H9 (cell line): ENCODE results near the gene CCDC12. TPM values are rescaled to one million over a fixed set of nuclear protein-coding genes. Genes with fewer than 3 reads are reported as not detected.

Experiments
- DNase-seq: peaks from one replicate; pipeline ENCODE4 v3.0.0-alpha.2; 2017
- H2AFZ ChIP-seq: one replicate; pipeline ENCODE4 v1.6.1; 2013; ENCODE audit warnings: mild to moderate bottlenecking, low read length, control low read depth, moderate library complexity
- H2AK5ac ChIP-seq: 2 replicates; pipeline ENCODE4 v1.6.1; 2013; ENCODE audit warnings: low read length, control low read depth, mixed read lengths; ENCODE audit not compliant: insufficient read length
- H2BK120ac ChIP-seq: one replicate; pipeline ENCODE4 v1.6.1; 2013; ENCODE audit warnings: low read depth, mild to moderate bottlenecking, low read length, control low read depth, inconsistent platforms; ENCODE audit not compliant: poor library complexity, severe bottlenecking
- H2BK12ac ChIP-seq: 2 replicates; pipeline ENCODE4 v1.6.1; 2013; ENCODE audit warnings: low read length, control low read depth, mixed read lengths, low read depth; ENCODE audit not compliant: insufficient read length
- H2BK15ac ChIP-seq: 2 replicates; pipeline ENCODE4 v1.6.1; 2013; ENCODE audit warnings: low read depth, low read length, control low read depth
- H2BK20ac ChIP-seq: one replicate; pipeline ENCODE4 v1.6.1; 2013; ENCODE audit warnings: low read depth, mild to moderate bottlenecking, low read length, control low read depth, inconsistent platforms; ENCODE audit not compliant: poor library complexity, severe bottlenecking
- H2BK5ac ChIP-seq: 2 replicates; pipeline ENCODE4 v1.6.1; 2013; ENCODE audit warnings: low read length, control low read depth, mixed read lengths; ENCODE audit not compliant: insufficient read length
- H3K14ac ChIP-seq: 2 replicates; pipeline ENCODE4 v1.6.1; 2013; ENCODE audit warnings: low read length, control low read depth; ENCODE audit not compliant: insufficient read depth
- H3K18ac ChIP-seq: 2 replicates; pipeline ENCODE4 v1.6.1; 2013; ENCODE audit warnings: low read depth, mild to moderate bottlenecking, mixed read lengths, low read length, control low read depth; ENCODE audit not compliant: insufficient read length
- H3K23ac ChIP-seq: 2 replicates; pipeline ENCODE4 v1.6.1; 2013; ENCODE audit warnings: low read length, control low read depth, mixed read lengths, low read depth; ENCODE audit not compliant: insufficient read length
- H3K23me2 ChIP-seq: 2 replicates; pipeline ENCODE4 v1.6.1; 2013; ENCODE audit warnings: low read depth, mild to moderate bottlenecking, mixed read lengths, low read length, control low read depth; ENCODE audit not compliant: insufficient read length, poor library complexity, severe bottlenecking
- H3K27ac ChIP-seq: 2 replicates; pipeline ENCODE4 v1.5.1; 2013; ENCODE audit warnings: low read length, control low read depth, mixed read lengths, low read depth; ENCODE audit not compliant: insufficient read length
- H3K27me3 ChIP-seq: 2 replicates; pipeline ENCODE4 v1.6.1; 2013; ENCODE audit warnings: low read length, control low read depth, inconsistent platforms; ENCODE audit not compliant: insufficient read depth
- H3K4ac ChIP-seq: 2 replicates; pipeline ENCODE4 v1.6.1; 2013; ENCODE audit warnings: low read depth, mild to moderate bottlenecking, control low read depth, inconsistent platforms, low read length, moderate library complexity
- H3K4me1 ChIP-seq: 2 replicates; pipeline ENCODE4 v1.6.1; 2013; ENCODE audit warnings: low read length, control low read depth, inconsistent platforms; ENCODE audit not compliant: insufficient read depth
- H3K4me2 ChIP-seq: 2 replicates; pipeline ENCODE4 v1.6.1; 2013; ENCODE audit warnings: low read length, control low read depth, mixed read lengths; ENCODE audit not compliant: insufficient read length, insufficient read depth
- H3K56ac ChIP-seq: 2 replicates; pipeline ENCODE4 v1.6.1; 2013; ENCODE audit warnings: low read depth, mild to moderate bottlenecking, mixed read lengths, low read length, control low read depth; ENCODE audit not compliant: insufficient read length
- H3K79me1 ChIP-seq: 2 replicates; pipeline ENCODE4 v1.6.1; 2013; ENCODE audit warnings: low read depth, mild to moderate bottlenecking, moderate library complexity, low read length, control low read depth, inconsistent platforms; ENCODE audit not compliant: insufficient read depth, poor library complexity, severe bottlenecking
- H3K79me2 ChIP-seq: 2 replicates; pipeline ENCODE4 v1.6.1; 2013; ENCODE audit warnings: low read length, control low read depth, inconsistent platforms; ENCODE audit not compliant: insufficient read depth
- H3K9ac ChIP-seq: 2 replicates; pipeline ENCODE4 v1.6.1; 2013; ENCODE audit warnings: low read length, control low read depth, mixed read lengths; ENCODE audit not compliant: insufficient read length; ENCODE audit errors: extremely low read depth
- H3K9me3 ChIP-seq: one replicate; pipeline ENCODE4 v1.6.1; 2013; ENCODE audit warnings: low read depth, low read length, inconsistent platforms; ENCODE audit not compliant: control insufficient read depth
- H3T11ph ChIP-seq: one replicate; pipeline ENCODE4 v1.6.1; 2013; ENCODE audit warnings: mild to moderate bottlenecking, low read length, control low read depth, inconsistent platforms
- H4K20me1 ChIP-seq: one replicate; pipeline ENCODE4 v1.6.1; 2013; ENCODE audit not compliant: control insufficient read depth, insufficient read length, insufficient read depth
- H4K5ac ChIP-seq: 2 replicates; pipeline ENCODE4 v1.6.1; 2013; ENCODE audit warnings: low read depth, mild to moderate bottlenecking, mixed read lengths, low read length, control low read depth; ENCODE audit not compliant: insufficient read length
- H4K8ac ChIP-seq: replicated peaks from 2 replicates; pipeline ENCODE4 v1.6.1; 2013; ENCODE audit warnings: low read length, control low read depth, mixed read lengths, low read depth; ENCODE audit not compliant: insufficient read length
- H4K91ac ChIP-seq: 2 replicates; pipeline ENCODE4 v1.6.1; 2013; ENCODE audit warnings: low read depth, mild to moderate bottlenecking, moderate library complexity, mixed read lengths, low read length, control low read depth; ENCODE audit not compliant: insufficient read length
- H3K27ac Mint-ChIP-seq, 3 experiments: 2 replicates in 2 of 3; 3 replicates in 1 of 3; pipeline ENCODE4 v1.8.0; 2020 to 2021; ENCODE audit warnings: mixed read lengths in 3 of 3, mild to moderate bottlenecking in 1 of 3, moderate library complexity in 1 of 3
- H3K27me3 Mint-ChIP-seq: 2 replicates; pipeline ENCODE4 v1.8.0; 2021; ENCODE audit warnings: low read depth, mild to moderate bottlenecking, moderate library complexity, mixed read lengths
- H3K36me3 Mint-ChIP-seq, 3 experiments: 2 replicates in 2 of 3; 3 replicates in 1 of 3; pipeline ENCODE4 v1.8.0; 2020 to 2021; ENCODE audit warnings: low read depth in 3 of 3, mixed read lengths in 3 of 3; ENCODE audit not compliant: insufficient read depth in 1 of 3
- H3K4me1 Mint-ChIP-seq, 2 experiments: 2 replicates each; pipeline ENCODE4 v1.8.0; 2020; ENCODE audit warnings: mixed read lengths in 2 of 2
- H3K4me3 Mint-ChIP-seq, 2 experiments: 2 replicates in 1 of 2; 3 replicates in 1 of 2; pipeline ENCODE4 v1.8.0; 2020 to 2021; ENCODE audit warnings: mild to moderate bottlenecking in 2 of 2, mixed read lengths in 2 of 2, moderate library complexity in 1 of 2
- H3K9me3 Mint-ChIP-seq, 2 experiments: 2 replicates in 1 of 2; 3 replicates in 1 of 2; pipeline ENCODE4 v1.8.0; 2020; ENCODE audit warnings: mild to moderate bottlenecking in 2 of 2, mixed read lengths in 2 of 2, moderate library complexity in 1 of 2
- WGBS: extraction: QIAGEN DNeasy Blood & Tissue Kit; methylation state at CpG from one replicate; pipeline ENCODE4 v1.1.7; 2013; ENCODE audit warnings: missing lambda C conversion rate, low lambda C conversion rate, mixed read lengths; ENCODE audit not compliant: insufficient read length; ENCODE audit errors: extremely low coverage; 5-methylcytosine and 5-hydroxymethylcytosine counted together
- total RNA-seq: library from RNA; stranded (reverse); gene quantifications from 2 replicates; pipeline ENCODE4 v1.2.1, GENCODE V29; 2021
- TF ChIP-seq, protein P1 (sequence below): fragments of 200-600 bp; sonication (generic); conservative IDR thresholded peaks from 3 replicates; pipeline ENCODE4 v1.8.0; 2021; ENCODE audit warnings: antibody characterized with exemption, mild to moderate bottlenecking

The CCDC12 gene
- total RNA-seq, 1 experiment from 2014 or later, result 54.0 TPM

DNA sequence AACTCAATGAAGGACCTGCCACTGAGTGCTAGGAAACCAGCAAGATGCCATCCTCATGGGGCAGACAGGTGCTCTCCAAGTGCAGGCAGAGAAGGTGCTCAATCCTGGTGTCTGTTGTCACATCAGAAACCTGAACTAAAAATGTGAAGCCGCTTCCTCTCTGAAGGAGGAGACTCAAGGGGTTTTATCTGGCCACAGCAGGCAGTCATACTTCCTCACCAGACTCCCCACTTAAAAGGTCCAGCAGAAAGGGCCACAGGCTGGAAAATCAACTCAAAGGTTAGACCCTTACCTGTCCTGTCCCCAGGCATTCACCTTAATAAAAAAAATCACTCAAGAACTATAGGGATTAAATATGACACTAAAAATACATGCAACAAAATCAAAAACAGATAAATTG, 4.8 kb downstream of the CCDC12 start:
- no peak overlapping the region for H4K5ac ChIP-seq
- no peak overlapping the region for H2BK20ac ChIP-seq
- no peak overlapping the region for H2BK120ac ChIP-seq
- H4K8ac ChIP-seq, result no peak overlapping the region
- H3K4me1 ChIP-seq, result no peaks in the 10 kb centered on the region
- H4K20me1 ChIP-seq, result no peaks in the 10 kb centered on the region
- no peak overlapping the region for H4K91ac ChIP-seq
- no peak overlapping the region for H3K4me2 ChIP-seq
- H3K23ac ChIP-seq, result no peak overlapping the region
- Mint-ChIP-seq H3K4me1 (peaks cover 28 to 30% of the 10 kb centered on the region in 2 experiments), H3K4me3 (no peak overlapping the region), H3K27ac (no peak overlapping the region), H3K9me3 (peaks cover under 1 to 3% of the 10 kb centered on the region in 2 experiments; a peak in 3 of 5 replicates), H3K27me3 (no peaks in the 10 kb centered on the region; the same call in 1 of the 2 replicates), H3K36me3 (peaks cover 17 to 36% (median 27%) of the 10 kb centered on the region in 3 experiments)
- H3K79me2 ChIP-seq, result peaks cover 64% of the 10 kb centered on the region
- TF ChIP-seq, protein P1, sequence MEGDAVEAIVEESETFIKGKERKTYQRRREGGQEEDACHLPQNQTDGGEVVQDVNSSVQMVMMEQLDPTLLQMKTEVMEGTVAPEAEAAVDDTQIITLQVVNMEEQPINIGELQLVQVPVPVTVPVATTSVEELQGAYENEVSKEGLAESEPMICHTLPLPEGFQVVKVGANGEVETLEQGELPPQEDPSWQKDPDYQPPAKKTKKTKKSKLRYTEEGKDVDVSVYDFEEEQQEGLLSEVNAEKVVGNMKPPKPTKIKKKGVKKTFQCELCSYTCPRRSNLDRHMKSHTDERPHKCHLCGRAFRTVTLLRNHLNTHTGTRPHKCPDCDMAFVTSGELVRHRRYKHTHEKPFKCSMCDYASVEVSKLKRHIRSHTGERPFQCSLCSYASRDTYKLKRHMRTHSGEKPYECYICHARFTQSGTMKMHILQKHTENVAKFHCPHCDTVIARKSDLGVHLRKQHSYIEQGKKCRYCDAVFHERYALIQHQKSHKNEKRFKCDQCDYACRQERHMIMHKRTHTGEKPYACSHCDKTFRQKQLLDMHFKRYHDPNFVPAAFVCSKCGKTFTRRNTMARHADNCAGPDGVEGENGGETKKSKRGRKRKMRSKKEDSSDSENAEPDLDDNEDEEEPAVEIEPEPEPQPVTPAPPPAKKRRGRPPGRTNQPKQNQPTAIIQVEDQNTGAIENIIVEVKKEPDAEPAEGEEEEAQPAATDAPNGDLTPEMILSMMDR, result no peak
- no peak overlapping the region for H3T11ph ChIP-seq
- no peak overlapping the region for H3K27ac ChIP-seq
- no peak for DNase-seq
- H2BK5ac ChIP-seq, result no peak overlapping the region
- no peak overlapping the region for H2BK15ac ChIP-seq
- H2BK12ac ChIP-seq, result no peak overlapping the region
- no peaks in the 10 kb centered on the region for H3K27me3 ChIP-seq
- no peak overlapping the region for H2AK5ac ChIP-seq
- H3K14ac ChIP-seq, result no peak overlapping the region
- no peaks in the 10 kb centered on the region for H3K23me2 ChIP-seq
- no CpG with 5 or more reads among the region's 1 CpG for WGBS
- H3K56ac ChIP-seq, result no peak overlapping the region
- no peak overlapping the region for H3K9ac ChIP-seq
- H3K79me1 ChIP-seq, result peaks cover 18% of the 10 kb centered on the region
- no peak overlapping the region for H3K4ac ChIP-seq
- H2AFZ ChIP-seq, result no peak overlapping the region
- H3K9me3 ChIP-seq, result no peaks in the 10 kb centered on the region
- H3K18ac ChIP-seq, result no peak overlapping the region
